Neural progenitor cell (in vitro differentiated cells): ENCODE measurements around the gene NEU4. TPM values are rescaled to one million over a fixed set of nuclear protein-coding genes. Genes with fewer than 3 reads are reported as not detected.

Experiments used
- DNase-seq: peaks from one replicate; pipeline ENCODE4 v3.0.0-alpha.2; 2016; ENCODE audit warnings: low spot score
- H2AFZ ChIP-seq: fragments of 200-600 bp; sonication (generic); replicated peaks from 2 replicates; pipeline ENCODE4 v1.6.1; 2016; ENCODE audit warnings: antibody characterized with exemption
- H3F3A ChIP-seq: fragments of 200-600 bp; sonication (generic); 2 replicates; pipeline ENCODE4 v1.6.1; 2016; ENCODE audit warnings: antibody characterized with exemption, low read depth
- H3K27ac ChIP-seq: fragments of 200-600 bp; sonication (generic); 2 replicates; pipeline ENCODE4 v1.5.1; 2016; ENCODE audit warnings: mild to moderate bottlenecking
- H3K27me3 ChIP-seq: fragments of 200-600 bp; sonication (generic); 2 replicates; pipeline ENCODE4 v1.6.1; 2016; ENCODE audit warnings: mild to moderate bottlenecking, moderate library complexity
- H3K36me3 ChIP-seq: fragments of 200-600 bp; sonication (generic); 2 replicates; pipeline ENCODE4 v1.5.1; 2016
- H3K4me1 ChIP-seq: fragments of 200-600 bp; sonication (generic); 2 replicates; pipeline ENCODE4 v1.6.1; 2016; ENCODE audit warnings: mixed run types
- H3K4me2 ChIP-seq: fragments of 200-600 bp; sonication (generic); 2 replicates; pipeline ENCODE4 v1.6.1; 2016
- H3K4me3 ChIP-seq: fragments of 200-600 bp; sonication (generic); 2 replicates; pipeline ENCODE4 v1.5.1; 2016
- H3K79me2 ChIP-seq: fragments of 200-600 bp; sonication (generic); 2 replicates; pipeline ENCODE4 v1.6.1; 2016; ENCODE audit warnings: low read depth
- H3K9ac ChIP-seq: fragments of 200-600 bp; sonication (generic); 2 replicates; pipeline ENCODE4 v1.6.1; 2016
- H3K9me3 ChIP-seq: fragments of 200-600 bp; sonication (generic); 2 replicates; pipeline ENCODE4 v1.5.1; 2016; ENCODE audit warnings: low read depth
- H4K20me1 ChIP-seq: fragments of 200-600 bp; sonication (generic); 2 replicates; pipeline ENCODE4 v1.6.1; 2016; ENCODE audit warnings: low read depth
- H3K27ac Mint-ChIP-seq: 3 replicates; pipeline ENCODE4 v1.8.0; 2021; ENCODE audit warnings: mixed read lengths
- H3K27me3 Mint-ChIP-seq: 2 replicates; pipeline ENCODE4 v1.8.0; 2022; ENCODE audit warnings: low read depth, mild to moderate bottlenecking, inconsistent platforms, moderate library complexity, mixed read lengths; ENCODE audit not compliant: insufficient read depth
- H3K36me3 Mint-ChIP-seq: 3 replicates; pipeline ENCODE4 v1.8.0; 2021; ENCODE audit warnings: mixed read lengths
- H3K4me1 Mint-ChIP-seq: 3 replicates; pipeline ENCODE4 v1.8.0; 2021; ENCODE audit warnings: mixed read lengths
- H3K4me3 Mint-ChIP-seq: 3 replicates; pipeline ENCODE4 v1.8.0; 2021; ENCODE audit warnings: mild to moderate bottlenecking, moderate library complexity, mixed read lengths
- H3K9me3 Mint-ChIP-seq: 3 replicates; pipeline ENCODE4 v1.8.0; 2020; ENCODE audit warnings: mixed read lengths
- CTCF ChIP-seq: fragments of 200-600 bp; sonication (generic); IDR thresholded peaks from 2 replicates; pipeline ENCODE4 v1.5.1; 2017; ENCODE audit warnings: antibody characterized with exemption, mild to moderate bottlenecking
- EZH2 ChIP-seq: fragments of 200-600 bp; sonication (generic); IDR thresholded peaks from 2 replicates; pipeline ENCODE4 v1.6.1; 2017; ENCODE audit warnings: antibody characterized with exemption, mild to moderate bottlenecking, moderate library complexity
- EZH2phosphoT487 ChIP-seq: fragments of 200-600 bp; sonication (generic); IDR thresholded peaks from 2 replicates; pipeline ENCODE4 v1.6.1; 2017; ENCODE audit warnings: antibody characterized with exemption
- total RNA-seq: library from RNA; depleted of rRNA; stranded (reverse); fragments of >200 nt; gene quantifications from 2 replicates; pipeline ENCODE4 v1.2.3, GENCODE V29; 2015; ENCODE audit warnings: low replicate concordance

The NEU4 gene
- total RNA-seq, 1 donor from 2014 or later, result not detected

GRCh38 chr2:241843321-241844065 is 34.5 kb downstream of the NEU4 start:
- DNase-seq, result no peak
- H3K4me2 ChIP-seq, result no peak overlapping the region
- no peak overlapping the region for H2AFZ ChIP-seq

DNA sequence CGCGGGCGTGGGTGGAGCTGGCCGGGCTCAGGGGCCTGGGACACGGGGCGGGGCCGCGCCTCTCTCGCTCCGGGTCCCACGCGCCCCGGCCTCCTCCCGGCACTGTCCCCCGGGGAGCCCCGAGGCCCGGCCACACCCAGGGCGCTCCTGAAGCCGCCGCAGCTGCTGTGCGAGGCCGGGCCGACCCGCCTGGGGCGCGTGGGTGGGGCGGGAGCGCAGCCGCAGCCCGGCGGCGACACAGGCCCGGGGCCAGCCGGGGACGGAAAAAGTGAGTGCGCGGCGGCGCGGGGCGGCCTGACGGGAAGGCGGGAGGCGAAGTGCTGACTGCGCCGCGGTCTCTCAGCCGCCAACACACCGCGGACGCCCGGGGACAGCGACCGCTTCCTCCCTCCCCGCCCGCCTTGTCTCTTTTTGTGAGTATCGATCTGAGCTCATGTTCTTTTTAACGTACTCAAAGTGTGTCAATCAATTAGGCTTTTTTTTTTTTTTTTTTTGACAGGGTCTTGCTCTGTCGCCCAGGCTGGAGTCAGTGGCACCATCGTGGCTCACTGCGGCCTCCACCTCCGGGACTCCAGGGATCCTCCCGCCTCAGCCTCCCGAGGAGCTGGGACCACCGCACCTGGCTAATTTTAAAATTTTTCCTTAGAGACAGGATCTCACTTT is 35.2 kb downstream of the NEU4 start:
- no peaks in the 10 kb centered on the region for H3K9me3 ChIP-seq
- H3K36me3 ChIP-seq, result no peaks in the 10 kb centered on the region
- peak; percentile 79 for DNase-seq
- no peaks in the 10 kb centered on the region for H3K9me3 Mint-ChIP-seq
- TF ChIP-seq CTCF (no peak), EZH2phosphoT487 (peak; percentile 41), EZH2 (peak; percentile 59)
- no peak overlapping the region for H3K9ac ChIP-seq
- no peak overlapping the region for H3K27ac Mint-ChIP-seq
- no peak overlapping the region for H3K27ac ChIP-seq
- peak overlapping the region; percentile 38 for H3K4me3 ChIP-seq
- peak overlapping the region; percentile 81 for H3K4me2 ChIP-seq
- peaks cover 37% of the 10 kb centered on the region for H3K27me3 ChIP-seq
- H4K20me1 ChIP-seq, result no peaks in the 10 kb centered on the region
- peaks cover 19% of the 10 kb centered on the region for H3K4me1 Mint-ChIP-seq
- H3K79me2 ChIP-seq, result no peaks in the 10 kb centered on the region
- H3K36me3 Mint-ChIP-seq, result no peaks in the 10 kb centered on the region
- H3K4me3 Mint-ChIP-seq, result peak overlapping the region; percentile 77
- H3K4me1 ChIP-seq, result no peaks in the 10 kb centered on the region
- peaks cover 26% of the 10 kb centered on the region for H3K27me3 Mint-ChIP-seq
- H2AFZ ChIP-seq, result peak overlapping the region; percentile 79
- H3F3A ChIP-seq, result peaks cover 7% of the 10 kb centered on the region

More at GRCh38 chr2:241843321-241844065, 34.5 kb downstream of the NEU4 start:
- TF ChIP-seq CTCF (no peak), EZH2phosphoT487 (no peak), EZH2 (no peak)
- Mint-ChIP-seq H3K36me3 (no peaks in the 10 kb centered on the region), H3K4me3 (no peak overlapping the region), H3K27ac (no peak overlapping the region), H3K9me3 (no peaks in the 10 kb centered on the region), H3K4me1 (peaks cover 19% of the 10 kb centered on the region), H3K27me3 (peaks cover 26% of the 10 kb centered on the region)
- no peaks in the 10 kb centered on the region for H4K20me1 ChIP-seq
- H3K27me3 ChIP-seq, result peaks cover 37% of the 10 kb centered on the region
- H3K9ac ChIP-seq, result no peak overlapping the region
- H3K79me2 ChIP-seq, result no peaks in the 10 kb centered on the region
- H3K4me3 ChIP-seq, result no peak overlapping the region
- peaks cover 7% of the 10 kb centered on the region for H3F3A ChIP-seq
- H3K9me3 ChIP-seq, result no peaks in the 10 kb centered on the region
- no peak overlapping the region for H3K27ac ChIP-seq
- H3K4me1 ChIP-seq, result no peaks in the 10 kb centered on the region
- no peaks in the 10 kb centered on the region for H3K36me3 ChIP-seq

- no peak overlapping the region for H3K4me2 ChIP-seq
- H3K9ac ChIP-seq, result no peak overlapping the region
- no peak for TF ChIP-seq EZH2phosphoT487
- no peak for TF ChIP-seq EZH2
- TF ChIP-seq CTCF, result no peak
- no peak for DNase-seq
- Mint-ChIP-seq H3K4me1 (peaks cover 19% of the 10 kb centered on the region), H3K36me3 (no peaks in the 10 kb centered on the region), H3K4me3 (peak overlapping the region; percentile 77), H3K27me3 (peaks cover 26% of the 10 kb centered on the region), H3K9me3 (no peaks in the 10 kb centered on the region), H3K27ac (no peak overlapping the region)
- no peak overlapping the region for H3K4me3 ChIP-seq
- no peak overlapping the region for H2AFZ ChIP-seq
- no peaks in the 10 kb centered on the region for H3K36me3 ChIP-seq
- H3K79me2 ChIP-seq, result no peaks in the 10 kb centered on the region
- H3K9me3 ChIP-seq, result no peaks in the 10 kb centered on the region
- peaks cover 37% of the 10 kb centered on the region for H3K27me3 ChIP-seq
- peaks cover 7% of the 10 kb centered on the region for H3F3A ChIP-seq
- H3K27ac ChIP-seq, result no peak overlapping the region
- H4K20me1 ChIP-seq, result no peaks in the 10 kb centered on the region
- no peaks in the 10 kb centered on the region for H3K4me1 ChIP-seq
These were observed 36.0 kb downstream of the NEU4 start for GRCh38 chr2:241844831-241845578.
